GM19193 (cell line): ENCODE results near the gene PAK1.

Experiments used
- POLR2A ChIP-seq: IDR thresholded peaks from 4 replicates; pipeline ENCODE4 v1.6.1; 2011; ENCODE audit not compliant: insufficient read depth, insufficient read length; ENCODE audit errors: extremely low read depth

The PAK1 gene

DNA sequence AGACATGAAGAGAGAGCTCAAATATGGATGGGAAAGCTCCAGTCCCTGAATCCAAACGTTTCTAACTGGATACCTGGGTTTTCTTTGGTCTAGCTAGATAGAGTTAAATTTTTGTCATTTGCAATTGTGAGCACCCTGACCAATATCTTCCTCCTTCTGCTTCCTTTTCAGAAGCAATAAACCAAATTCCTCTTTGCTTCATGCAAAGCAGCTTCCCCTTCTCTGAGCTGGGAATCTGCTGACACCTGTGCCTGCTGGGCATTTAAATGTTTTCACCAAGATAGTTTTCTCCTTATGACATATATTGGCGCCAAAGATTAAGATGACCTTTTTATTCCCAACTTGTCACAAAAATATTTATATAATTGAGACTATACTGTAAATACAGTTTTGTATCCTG, 27.9 kb upstream of the PAK1 start:
- no peak for TF ChIP-seq POLR2A

DNA sequence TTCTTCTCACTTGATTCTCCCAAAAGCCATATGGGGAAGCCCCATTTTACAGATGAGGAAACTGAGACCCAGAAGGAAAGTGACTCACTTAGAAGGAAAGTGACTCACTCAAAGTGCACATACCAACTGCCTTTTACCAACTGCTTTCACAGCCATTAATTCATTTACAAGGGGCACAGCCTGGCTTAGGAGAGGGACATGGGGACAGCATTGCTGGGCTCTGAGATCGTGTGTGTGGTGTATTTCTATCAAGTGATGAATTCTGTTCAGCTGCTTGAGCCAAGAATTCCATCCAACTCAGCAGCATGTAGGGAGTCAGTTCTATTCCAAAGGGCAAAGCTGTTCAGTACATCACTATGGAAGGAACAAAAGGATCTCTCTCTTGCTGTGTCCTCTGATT, 23.5 kb upstream of the PAK1 start:
- TF ChIP-seq POLR2A, result no peak

DNA sequence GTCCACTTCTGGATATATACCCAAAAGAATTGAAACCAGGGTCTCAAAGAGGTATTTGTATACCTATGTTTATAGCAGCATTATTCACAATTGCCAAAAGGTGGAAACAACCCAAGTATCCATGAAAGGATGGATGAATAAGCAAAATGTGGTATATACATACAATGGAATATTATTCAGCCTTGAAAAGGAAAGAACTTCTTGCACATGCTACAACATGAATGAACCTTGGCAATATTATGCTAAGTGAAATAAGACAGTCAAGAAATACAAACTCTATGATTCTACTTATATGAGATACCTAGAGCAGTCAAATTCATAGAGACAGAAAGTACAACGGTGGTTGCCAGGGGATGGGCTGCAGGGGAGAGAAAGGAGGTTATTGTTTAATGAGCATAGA, 21.6 kb upstream of the PAK1 start:
- TF ChIP-seq POLR2A, result no peak

DNA sequence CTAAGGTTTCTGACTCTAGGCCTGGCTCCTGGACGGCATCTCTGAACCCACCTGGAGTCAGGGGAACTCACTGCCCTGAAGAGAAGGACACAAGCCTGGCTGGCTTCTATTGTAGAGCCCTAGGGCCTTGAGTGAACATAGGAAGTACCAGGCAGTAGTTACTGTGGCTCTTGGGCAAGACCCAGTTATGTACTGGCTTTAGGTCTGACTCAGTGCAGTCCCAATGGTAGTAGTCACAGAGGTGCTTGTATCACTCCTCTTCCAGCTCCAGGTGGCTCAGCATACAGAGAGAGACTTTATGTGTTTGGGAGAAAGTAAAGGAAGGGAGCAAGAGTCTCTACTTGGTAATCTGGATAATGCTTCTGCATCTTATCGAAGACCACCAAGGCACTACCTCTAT, 13.9 kb upstream of the PAK1 start:
- TF ChIP-seq POLR2A, result no peak

DNA sequence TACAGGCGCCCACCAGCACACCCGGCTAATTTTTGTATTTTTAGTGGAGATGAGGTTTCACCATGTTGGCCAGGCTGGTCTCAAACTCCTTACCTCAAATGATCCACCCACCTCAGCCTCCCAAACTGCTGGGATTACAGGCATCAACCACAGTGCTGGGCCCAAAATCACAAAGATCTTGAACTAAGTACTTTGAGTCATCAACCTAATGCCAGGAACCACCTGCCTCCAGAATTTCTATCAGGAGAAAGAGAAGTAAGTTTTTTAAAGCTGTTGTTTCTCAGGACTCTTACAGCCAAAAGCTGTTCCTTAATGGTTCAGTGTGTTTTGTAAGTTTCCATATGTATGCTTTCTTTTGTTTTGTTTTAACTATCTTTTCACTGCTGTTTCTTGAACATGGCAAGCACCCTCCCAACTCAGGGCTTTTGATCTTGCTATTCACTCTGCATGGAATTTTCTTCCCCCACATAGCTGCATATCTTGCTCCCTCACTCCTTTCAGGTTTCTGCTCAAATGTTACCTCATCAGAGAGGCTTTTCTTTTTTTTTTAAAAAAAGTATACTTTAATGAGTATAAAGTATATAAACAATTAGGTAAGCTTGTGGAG, 6.0 kb upstream of the PAK1 start:
- no peak for TF ChIP-seq POLR2A

DNA sequence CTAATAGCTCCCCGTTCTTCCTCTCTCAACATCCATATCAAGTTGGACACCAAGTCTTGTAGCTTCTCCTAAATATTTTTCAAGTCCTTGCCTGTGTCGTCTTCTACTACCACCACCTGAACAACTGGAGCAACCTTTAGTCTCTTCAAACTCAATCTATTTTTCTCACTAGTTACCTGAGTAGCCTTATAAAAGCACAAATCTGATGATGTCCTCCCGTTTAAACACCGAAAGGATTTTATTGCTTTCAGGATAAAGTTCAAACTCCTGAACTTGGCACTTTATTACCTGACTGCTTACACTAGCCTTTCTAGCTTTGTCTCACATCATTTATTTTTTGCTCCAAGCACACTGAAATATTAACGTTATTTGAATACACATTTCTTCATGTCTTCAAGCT, 1.3 kb upstream of the PAK1 start:
- TF ChIP-seq POLR2A, result no peak

DNA sequence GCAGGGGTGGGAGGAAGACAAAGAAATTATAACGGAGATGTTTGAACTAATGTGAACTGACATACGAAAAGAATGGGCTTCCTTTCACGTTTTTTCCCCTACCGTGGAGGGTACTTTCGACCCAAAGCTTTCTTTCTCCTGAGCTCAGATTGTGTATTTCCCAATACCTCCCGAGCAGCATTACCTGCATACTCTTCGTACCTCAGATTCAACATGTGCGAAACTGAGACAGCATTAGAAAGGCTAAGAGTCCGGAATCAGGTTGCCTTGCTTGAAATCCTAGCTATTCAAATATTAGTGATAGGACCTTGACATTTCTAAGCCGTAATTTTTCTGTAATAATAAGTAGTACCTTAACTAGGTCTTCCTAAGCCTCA, 778 bp upstream of the PAK1 start:
- no peak for TF ChIP-seq POLR2A

DNA sequence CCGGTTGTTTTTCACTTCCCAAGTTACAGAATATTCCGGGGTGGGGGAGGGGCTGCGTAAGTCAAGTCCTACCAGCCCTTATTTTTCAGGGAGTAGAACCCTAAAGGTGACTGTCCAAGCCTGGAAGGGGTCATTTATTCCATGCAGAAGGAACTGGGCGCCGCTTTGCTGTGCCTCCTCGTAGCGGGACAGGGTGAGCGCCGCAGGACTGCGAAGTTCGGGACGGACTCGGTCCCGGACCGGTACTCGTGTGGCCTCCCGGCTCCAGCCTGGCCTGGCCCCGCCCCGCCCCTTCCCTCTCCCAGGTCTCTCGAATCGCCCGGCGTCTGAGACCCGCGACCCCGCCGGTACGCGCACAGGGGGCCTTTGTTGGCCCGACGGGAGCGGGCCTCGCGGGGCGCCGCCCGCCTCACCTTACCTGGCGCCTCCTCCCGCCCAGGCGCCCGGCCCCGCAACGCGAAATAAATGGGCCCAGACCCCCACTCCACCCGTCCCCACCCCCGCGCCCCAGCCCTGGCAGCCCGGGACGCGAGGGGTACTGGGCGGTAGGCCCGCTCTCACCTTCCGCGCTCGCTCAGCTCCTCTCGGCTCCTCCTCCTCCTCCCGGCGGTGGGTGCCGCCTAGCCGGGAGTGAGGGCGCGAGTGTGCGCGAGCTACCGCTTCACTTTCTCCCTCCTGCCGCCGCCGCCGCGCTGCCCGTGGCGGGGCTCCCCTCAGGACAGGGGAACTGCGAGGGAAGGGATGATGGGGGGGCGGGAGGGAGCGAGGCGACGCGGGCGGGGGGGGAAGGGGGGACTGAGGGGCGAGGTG, 698 bp downstream of the PAK1 start:
- peak; percentile 31 for TF ChIP-seq POLR2A

DNA sequence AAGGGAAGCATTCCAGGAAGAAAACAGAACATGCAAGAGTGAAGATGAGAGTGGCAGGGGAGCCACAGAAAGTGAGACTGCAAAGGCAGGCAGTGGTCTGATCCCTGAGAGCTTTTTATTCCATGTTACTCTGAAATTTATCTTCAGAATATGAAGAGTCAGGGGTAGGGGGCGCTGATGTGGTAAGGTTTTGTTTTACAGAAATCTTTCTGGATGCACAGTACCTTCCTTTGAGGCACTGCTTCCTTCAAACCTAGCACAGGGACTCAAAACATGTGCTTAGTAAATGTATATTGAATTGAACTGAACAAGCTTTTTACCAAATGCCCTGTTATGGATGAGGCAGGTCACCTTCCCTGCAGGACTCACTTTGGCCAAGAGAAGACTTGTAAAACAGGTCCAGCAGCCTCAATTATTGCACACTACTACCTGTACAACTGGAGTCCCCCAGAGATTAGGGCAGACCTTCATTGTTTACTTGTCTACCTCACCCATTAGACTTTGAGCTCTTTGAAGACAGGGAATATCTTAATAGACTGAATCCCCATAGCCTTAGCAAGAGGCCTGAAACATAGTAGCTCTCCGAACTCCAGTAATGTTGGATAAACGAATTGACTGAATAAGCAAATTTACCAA, 2.2 kb downstream of the PAK1 start:
- TF ChIP-seq POLR2A, result no peak

DNA sequence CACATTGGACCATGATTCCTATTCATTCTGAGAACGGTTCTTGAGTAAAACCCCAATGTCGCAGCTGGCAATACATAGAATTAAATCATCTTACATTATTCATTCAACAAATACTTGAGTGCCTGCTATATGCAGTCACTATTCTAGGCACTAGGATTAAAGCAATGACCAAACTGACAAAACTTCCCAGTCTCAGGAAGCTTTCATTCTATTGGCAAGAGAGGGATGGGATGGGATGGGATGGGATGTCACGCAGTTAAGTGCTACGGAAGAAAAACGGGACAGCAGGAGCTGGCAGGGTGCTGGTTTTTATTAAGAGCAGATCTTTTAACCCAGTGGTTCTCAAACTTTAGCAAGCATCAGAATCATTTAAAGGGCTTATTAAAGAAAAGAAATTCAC, 2.9 kb downstream of the PAK1 start:
- TF ChIP-seq POLR2A, result no peak

DNA sequence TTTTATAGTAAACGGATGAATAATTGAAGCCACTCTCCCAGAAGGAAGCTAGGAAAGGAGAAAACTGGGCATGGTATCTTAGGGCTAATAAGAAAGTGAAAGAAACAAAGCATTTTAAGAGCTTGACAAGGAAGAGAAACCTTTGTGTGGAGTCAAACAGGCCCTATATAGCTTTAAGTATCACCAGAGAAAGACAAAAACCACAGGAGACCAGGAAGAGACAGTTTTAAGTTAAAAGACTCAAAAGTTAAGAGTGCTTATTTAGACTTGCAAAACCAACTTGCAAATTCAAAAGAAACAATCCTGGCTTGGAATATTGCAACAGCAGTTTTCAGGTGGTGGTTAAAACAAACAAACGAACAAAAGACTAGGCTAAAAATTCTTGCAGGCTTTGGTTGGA, 3.4 kb downstream of the PAK1 start:
- no peak for TF ChIP-seq POLR2A

DNA sequence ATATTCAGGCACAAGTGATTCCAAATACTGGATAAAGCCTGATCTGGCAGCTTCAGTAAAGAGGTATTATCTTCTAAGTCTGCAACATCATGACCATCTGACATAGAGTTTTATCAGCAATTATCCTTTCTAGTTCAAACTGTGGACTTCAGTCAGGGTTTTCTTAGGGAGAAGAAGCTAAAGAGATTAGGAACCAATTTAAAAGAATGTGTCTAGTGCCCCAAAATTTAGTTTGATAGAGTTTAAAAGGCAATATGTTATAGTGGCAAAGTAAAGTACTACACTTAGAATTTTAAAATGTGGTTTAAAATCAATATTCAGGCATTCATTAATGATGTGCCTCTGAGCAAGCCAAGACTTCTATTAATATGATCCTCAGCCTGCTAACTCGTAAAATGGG, 5.4 kb downstream of the PAK1 start:
- TF ChIP-seq POLR2A, result no peak

DNA sequence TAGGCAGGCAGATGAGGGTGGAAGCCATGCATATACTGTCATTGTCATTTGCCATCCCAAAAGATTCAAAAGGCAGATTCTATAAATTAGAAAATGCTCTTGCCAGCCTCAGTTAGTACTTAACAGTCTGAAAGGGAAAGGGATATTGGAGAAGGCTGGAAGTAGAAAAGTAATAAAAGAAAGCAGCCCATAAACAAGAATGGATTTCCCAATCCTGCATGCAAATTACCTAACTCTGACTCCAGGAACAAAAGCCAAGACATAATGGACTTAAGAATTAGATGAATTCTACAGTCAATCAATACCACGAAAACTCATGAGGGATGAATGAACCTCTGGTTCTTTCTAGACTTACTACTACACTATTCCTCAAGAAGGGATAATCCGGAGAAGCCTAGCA, 5.9 kb downstream of the PAK1 start:
- no peak for TF ChIP-seq POLR2A

DNA sequence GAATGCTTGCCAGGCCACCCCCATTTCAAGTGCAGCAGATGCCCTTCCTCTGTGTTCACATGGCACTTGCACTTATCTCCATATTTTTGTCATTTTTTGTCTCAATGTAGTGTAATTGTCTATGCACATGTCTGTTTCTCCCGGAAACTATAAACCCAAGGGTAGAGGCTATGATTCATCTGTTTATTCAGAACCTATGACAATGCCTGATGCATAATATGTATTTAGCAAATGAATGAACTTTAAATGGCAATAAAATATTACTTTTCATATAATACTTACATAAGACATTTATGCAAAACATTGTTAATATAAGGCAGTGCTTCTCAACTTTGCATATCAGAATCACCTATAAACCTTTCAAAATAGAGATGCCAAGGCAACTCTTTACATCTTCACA, 6.7 kb downstream of the PAK1 start:
- TF ChIP-seq POLR2A, result no peak

DNA sequence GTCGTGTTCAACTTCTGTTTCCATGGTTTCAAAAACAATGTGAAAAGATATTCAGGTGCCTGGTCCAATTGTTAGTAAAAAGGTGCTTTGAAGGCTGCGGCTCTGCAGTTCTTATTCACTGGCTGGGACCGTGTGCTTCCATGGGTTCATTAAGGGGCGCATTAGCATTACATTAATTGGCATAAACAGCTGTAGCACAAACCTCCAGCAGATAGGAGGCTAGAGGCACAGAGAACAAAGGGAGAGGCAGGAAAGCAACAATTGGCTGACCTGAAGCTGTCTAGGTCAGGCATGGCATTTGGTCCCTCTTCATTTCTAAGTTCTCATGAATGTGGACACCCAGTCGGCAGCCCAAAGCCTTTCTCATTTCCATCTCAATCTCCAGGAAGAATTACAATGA, 16.6 kb downstream of the PAK1 start:
- no peak for TF ChIP-seq POLR2A

DNA sequence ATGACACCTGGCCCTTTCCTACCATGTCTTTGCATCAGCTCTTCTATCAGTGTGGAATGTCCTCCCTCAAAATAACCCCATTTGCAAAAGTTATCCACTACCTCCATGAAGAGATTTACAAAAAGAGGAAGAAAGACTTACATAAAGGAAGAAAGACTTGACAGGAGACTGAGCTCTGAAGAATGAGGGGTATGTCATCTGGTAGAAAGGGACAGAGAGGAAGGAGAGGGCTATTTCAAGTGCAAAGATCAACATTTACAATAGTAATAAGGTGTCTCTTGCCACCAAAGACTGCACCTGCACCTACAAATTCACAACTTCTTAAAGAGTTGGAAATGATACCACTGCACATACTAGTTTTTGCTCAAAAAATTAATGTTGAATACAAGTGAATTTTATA, 18.2 kb downstream of the PAK1 start:
- TF ChIP-seq POLR2A, result no peak
